HuH-7.5 (cell line): ENCODE data around the gene DRGX.

Source experiments
- DNase-seq: peaks from one replicate; pipeline ENCODE4 v3.0.0; 2011; ENCODE audit warnings: low spot score

The DRGX gene

GRCh38 chr10:49318755-49319154, 77.1 kb downstream of the DRGX start:
- no peak for DNase-seq

GRCh38 chr10:49318028-49318427, 77.9 kb downstream of the DRGX start:
- no peak for DNase-seq

- no peak for DNase-seq
Measured at GRCh38 chr10:49314806-49315205, 81.1 kb downstream of the DRGX start.
